Activated CD8-positive, alpha-beta T cell treated with anti-CD3 and anti-CD28 coated beads for 36 hours (primary cell): ENCODE measurements around the gene GNPTAB. TPM values are rescaled to one million over a fixed set of nuclear protein-coding genes. Genes with fewer than 3 reads are reported as not detected.
"Not testable (repeated sequence)": the region's sequence is repeated elsewhere in the genome, so short reads cannot be mapped to it uniquely, and the experiment has no call there.

Experiments
- ATAC-seq: fragments of 200-7000 bp; cut with Tn5 transposase; one replicate; pipeline ENCODE4 v1.10.0; 2021; ENCODE audit warnings: mild to moderate bottlenecking, moderate library complexity
- CTCF ChIA-PET: fragments of 350-600 bp; sonication (Branson Sonifier 250); formaldehyde crosslinking; loops from one replicate; lab custom pipeline; 2021; ENCODE audit warnings: antibody characterized with exemption; lab: Charles Lee
- POLR2A ChIA-PET: fragments of 350-600 bp; sonication (Branson Sonifier 250); formaldehyde crosslinking; loops from one replicate; lab custom pipeline; 2021; ENCODE audit warnings: antibody characterized with exemption; lab: Charles Lee
- DNase-seq: peaks from one replicate; pipeline ENCODE4 v3.0.0-alpha.2; 2020
- H3K27ac Mint-ChIP-seq: one replicate; pipeline ENCODE4 v1.8.0; 2021; ENCODE audit warnings: mild to moderate bottlenecking, mixed read lengths
- H3K27me3 Mint-ChIP-seq: one replicate; pipeline ENCODE4 v1.8.0; 2021; ENCODE audit warnings: mixed read lengths
- H3K36me3 Mint-ChIP-seq: one replicate; pipeline ENCODE4 v1.8.0; 2021; ENCODE audit warnings: low read depth, mixed read lengths
- H3K4me1 Mint-ChIP-seq: one replicate; pipeline ENCODE4 v1.8.0; 2021; ENCODE audit warnings: low read depth, mixed read lengths
- H3K4me3 Mint-ChIP-seq: one replicate; pipeline ENCODE4 v1.8.0; 2021; ENCODE audit warnings: mild to moderate bottlenecking, moderate library complexity, mixed read lengths
- H3K9me3 Mint-ChIP-seq: one replicate; pipeline ENCODE4 v1.8.0; 2021; ENCODE audit warnings: mixed read lengths
- CTCF ChIP-seq: fragments of 200-600 bp; IDR thresholded peaks from one replicate; pipeline ENCODE4 v1.8.0; 2022; ENCODE audit warnings: antibody characterized with exemption, mild to moderate bottlenecking
- intact Hi-C: fragments of 100-400 bp; cut with micrococcal nuclease; formaldehyde crosslinking; loops from one replicate; pipeline ENCODE4 v1.10.0; 2022
- total RNA-seq, 2 experiments: library from RNA; stranded (reverse); gene quantifications; one replicate each; pipeline ENCODE4 v1.2.3, GENCODE V29; 2021

The GNPTAB gene
- total RNA-seq, 2 experiments from 2014 or later = 52.4 to 56.9 TPM

- TF ChIP-seq CTCF = no peak
- DNase-seq (no peak), ATAC-seq (no peak)
- no peak overlapping the region for H3K27ac Mint-ChIP-seq
- H3K9me3 Mint-ChIP-seq = peaks cover 7% of the 10 kb centered on the region
- H3K4me3 Mint-ChIP-seq = no peak overlapping the region
- ChIA-PET CTCF (interaction anchor here (0.6 kb wide), 1 partner anchor 102 kb away, joined by 3 read pairs; no protein-coding TSS in a partner anchor), POLR2A (no interaction called here)
- peaks cover 21% of the 10 kb centered on the region for H3K4me1 Mint-ChIP-seq
- intact Hi-C loops = no loop called here
- no peaks in the 10 kb centered on the region for H3K27me3 Mint-ChIP-seq
- H3K36me3 Mint-ChIP-seq = no peaks in the 10 kb centered on the region
Measured at GRCh38 chr12:101863981-101864380, 33.2 kb upstream of the GNPTAB start.

GRCh38 chr12:101862245-101862644 is 31.5 kb upstream of the GNPTAB start:
- H3K36me3 Mint-ChIP-seq = no peaks in the 10 kb centered on the region
- DNase-seq (no peak), ATAC-seq (no peak)
- POLR2A ChIA-PET = no interaction called here
- no peak overlapping the region for H3K4me3 Mint-ChIP-seq
- TF ChIP-seq CTCF = no peak
- CTCF ChIA-PET = interaction anchor here (0.9 to 1.4 kb wide), 2 partner anchors 22 to 31 kb away, joined by 3 read pairs; no protein-coding TSS in a partner anchor
- H3K9me3 Mint-ChIP-seq = peaks cover 7% of the 10 kb centered on the region
- H3K27ac Mint-ChIP-seq = no peak overlapping the region
- intact Hi-C loops = no loop called here
- peaks cover 21% of the 10 kb centered on the region for H3K4me1 Mint-ChIP-seq
- no peaks in the 10 kb centered on the region for H3K27me3 Mint-ChIP-seq

- H3K27me3 Mint-ChIP-seq, H3K4me3 Mint-ChIP-seq, H3K9me3 Mint-ChIP-seq, DNase-seq, intact Hi-C loops, ATAC-seq, POLR2A ChIA-PET, H3K27ac Mint-ChIP-seq, H3K36me3 Mint-ChIP-seq: not testable (repeated sequence)
- peaks cover 21% of the 10 kb centered on the region for H3K4me1 Mint-ChIP-seq
- CTCF ChIA-PET = interaction anchor here (0.9 to 1.4 kb wide), 2 partner anchors 21 to 30 kb away, joined by 3 read pairs; no protein-coding TSS in a partner anchor
Measured at GRCh38 chr12:101861688-101862087, 30.9 kb upstream of the GNPTAB start.

GRCh38 chr12:101859664-101860607 is 29.2 kb upstream of the GNPTAB start:
- ChIA-PET CTCF (interaction anchor here (1.0 to 1.4 kb wide), 2 partner anchors 86 to 99 kb away, joined by 3 to 4 read pairs; no protein-coding TSS in a partner anchor), POLR2A (no interaction called here)
- ATAC-seq = peak; percentile 65
- H3K4me3 Mint-ChIP-seq = no peak overlapping the region
- H3K4me1 Mint-ChIP-seq = peaks cover 19% of the 10 kb centered on the region
- no peaks in the 10 kb centered on the region for H3K27me3 Mint-ChIP-seq
- no peaks in the 10 kb centered on the region for H3K36me3 Mint-ChIP-seq
- no peak overlapping the region for H3K27ac Mint-ChIP-seq
- peaks cover under 1% of the 10 kb centered on the region for H3K9me3 Mint-ChIP-seq
- DNase-seq = no peak
- intact Hi-C loops = no loop called here
- TF ChIP-seq CTCF = no peak

- no peak for TF ChIP-seq CTCF
Measured at GRCh38 chr12:101858361-101858760, 27.6 kb upstream of the GNPTAB start.

More at GRCh38 chr12:101858361-101858760, 27.6 kb upstream of the GNPTAB start:
- ATAC-seq (no peak), DNase-seq (no peak)
- Mint-ChIP-seq H3K27me3 (no peaks in the 10 kb centered on the region), H3K36me3 (no peaks in the 10 kb centered on the region), H3K4me3 (no peak overlapping the region), H3K27ac (no peak overlapping the region), H3K4me1 (peaks cover 21% of the 10 kb centered on the region), H3K9me3 (no peaks in the 10 kb centered on the region)
- POLR2A ChIA-PET = no interaction called here
- intact Hi-C loops = no loop called here
- CTCF ChIA-PET = no interaction called here
